Suprapubic skin (tissue), 4 donors: ENCODE data around the gene KCNJ4. TPM values are rescaled to one million over a fixed set of nuclear protein-coding genes. Genes with fewer than 3 reads are reported as not detected.

Experiments
- DNase-seq, 2 donors: peaks; one replicate each; pipeline ENCODE4 v3.0.0-alpha.2; 2019; ENCODE audit warnings: low spot score in 2 of 2
- H3K27ac ChIP-seq: fragments of 200-600 bp; sonication (generic); one replicate; pipeline ENCODE4 v1.5.1; 2019
- H3K27me3 ChIP-seq: fragments of 200-600 bp; sonication (generic); one replicate; pipeline ENCODE4 v1.5.1; 2019
- H3K36me3 ChIP-seq: fragments of 200-600 bp; sonication (generic); one replicate; pipeline ENCODE4 v1.5.1; 2019
- H3K4me1 ChIP-seq: fragments of 200-600 bp; sonication (generic); one replicate; pipeline ENCODE4 v1.5.1; 2019
- H3K4me3 ChIP-seq: fragments of 200-600 bp; sonication (generic); one replicate; pipeline ENCODE4 v1.5.1; 2019; ENCODE audit warnings: mild to moderate bottlenecking
- H3K9me3 ChIP-seq: fragments of 200-600 bp; sonication (generic); one replicate; pipeline ENCODE4 v1.5.1; 2019
- CTCF ChIP-seq, 2 donors: fragments of 200-600 bp in 1 of 2; fragments of 450-650 bp in 1 of 2; sonication (generic) in 1 of 2; IDR thresholded peaks; one replicate each; pipeline ENCODE4 v1.5.1; 2016 to 2019; ENCODE audit warnings: antibody characterized with exemption in 2 of 2, mild to moderate bottlenecking in 1 of 2, moderate library complexity in 1 of 2
- EP300 ChIP-seq: sonication (generic); formaldehyde crosslinking; IDR thresholded peaks from one replicate; pipeline ENCODE4 v1.6.1; 2017; ENCODE audit warnings: antibody characterized with exemption
- POLR2A ChIP-seq, 2 donors: fragments of 450-650 bp; IDR thresholded peaks; one replicate each; pipeline ENCODE4 v1.6.1; 2017; ENCODE audit warnings: antibody characterized with exemption in 2 of 2, mild to moderate bottlenecking in 2 of 2, moderate library complexity in 2 of 2
- POLR2AphosphoS5 ChIP-seq, 3 donors: sonication (generic); formaldehyde crosslinking; IDR thresholded peaks; one replicate each; pipeline ENCODE4 v1.6.1; 2017; ENCODE audit warnings: antibody characterized with exemption in 3 of 3
- WGBS: methylation state at CpG from one replicate; pipeline ENCODE4 v1.1.5; 2018; 5-methylcytosine and 5-hydroxymethylcytosine counted together
- total RNA-seq, 4 donors: library from RNA; depleted of rRNA; stranded (reverse); fragments of >200 nt; gene quantifications; one replicate each; pipeline ENCODE4 v1.1.0, GENCODE V29; 2016

Gene KCNJ4
- total RNA-seq, 4 donors from 2014 or later = 0.21 to 0.55 (median 0.32) TPM; not detected in 1

- TF ChIP-seq CTCF (IDR thresholded peaks at IDR 0.05) = no peak
- TF ChIP-seq EP300 = no peak
- no peak for TF ChIP-seq POLR2AphosphoS5 (IDR thresholded peaks at IDR 0.05)
- TF ChIP-seq POLR2A (IDR thresholded peaks at IDR 0.05) = no peak
- Histone ChIP-seq H3K27me3 (no peaks in the 10 kb centered on the region), H3K9me3 (no peaks in the 10 kb centered on the region), H3K27ac (no peak overlapping the region), H3K4me1 (peaks cover 12% of the 10 kb centered on the region), H3K4me3 (no peak overlapping the region), H3K36me3 (no peaks in the 10 kb centered on the region)
- peak; percentile 57 to 71 for DNase-seq
- WGBS = 67% methylated on average over 12 of the region's 22 CpGs
Observed at GRCh38 chr22:38415561-38416321, 39.3 kb downstream of the KCNJ4 start.

GRCh38 chr22:38415046-38415445 lies 40.0 kb downstream of the KCNJ4 start:
- peak; percentile 40 to 58 for DNase-seq

GRCh38 chr22:38414009-38414395 lies 41.0 kb downstream of the KCNJ4 start:
- no peaks in the 10 kb centered on the region for H3K9me3 ChIP-seq
- H3K4me1 ChIP-seq = peaks cover 12% of the 10 kb centered on the region
- DNase-seq = peak in 1 of 2 donors; percentile 64
- WGBS = 97% methylated on average over 7 of the region's 7 CpGs
- TF ChIP-seq CTCF (IDR thresholded peaks at IDR 0.05) (no peak), POLR2AphosphoS5 (IDR thresholded peaks at IDR 0.05) (no peak), POLR2A (IDR thresholded peaks at IDR 0.05) (no peak), EP300 (no peak)
- H3K27me3 ChIP-seq = no peaks in the 10 kb centered on the region
- H3K27ac ChIP-seq = no peak overlapping the region
- H3K36me3 ChIP-seq = no peaks in the 10 kb centered on the region
- no peak overlapping the region for H3K4me3 ChIP-seq

More at GRCh38 chr22:38415046-38415445, 40.0 kb downstream of the KCNJ4 start:
- no peaks in the 10 kb centered on the region for H3K9me3 ChIP-seq
- no peak overlapping the region for H3K4me3 ChIP-seq
- no peak for TF ChIP-seq EP300
- TF ChIP-seq POLR2A (IDR thresholded peaks at IDR 0.05) = no peak
- TF ChIP-seq POLR2AphosphoS5 (IDR thresholded peaks at IDR 0.05) = no peak
- TF ChIP-seq CTCF (IDR thresholded peaks at IDR 0.05) = no peak
- H3K4me1 ChIP-seq = peaks cover 12% of the 10 kb centered on the region
- H3K36me3 ChIP-seq = no peaks in the 10 kb centered on the region
- 74% methylated on average over 12 of the region's 12 CpGs for WGBS
- no peak overlapping the region for H3K27ac ChIP-seq
- no peaks in the 10 kb centered on the region for H3K27me3 ChIP-seq

GRCh38 chr22:38413085-38414008 lies 41.7 kb downstream of the KCNJ4 start:
- Histone ChIP-seq H3K9me3 (no peaks in the 10 kb centered on the region), H3K27ac (no peak overlapping the region), H3K36me3 (no peaks in the 10 kb centered on the region), H3K4me1 (peaks cover 12% of the 10 kb centered on the region), H3K27me3 (no peaks in the 10 kb centered on the region), H3K4me3 (peak overlapping the region; percentile 30)
- TF ChIP-seq POLR2A (IDR thresholded peaks at IDR 0.05) = no peak
- no peak for TF ChIP-seq EP300
- TF ChIP-seq POLR2AphosphoS5 (IDR thresholded peaks at IDR 0.05) = no peak
- TF ChIP-seq CTCF (IDR thresholded peaks at IDR 0.05) = no peak
- peak; percentile 61 to 76 for DNase-seq
- 41% methylated on average over 14 of the region's 20 CpGs for WGBS
